ENCODE results near the gene SLC35G3. TPM values are rescaled to one million over a fixed set of nuclear protein-coding genes. Genes with fewer than 3 reads are reported as not detected.

Gene SLC35G3
- total and polyA plus RNA-seq, 2 of the 13 experiments (the other 11 are each of a cell fraction or from before 2014, with no cell fraction given): not detected

GRCh38 chr17:35192708-35193107 lies 1.5 kb downstream of the SLC35G3 start (continued):
- no peak for TF ChIP-seq KLF16 (CRISPR knock-in tag; IDR thresholded peaks at IDR 0.05)
- TF ChIP-seq, protein P1, sequence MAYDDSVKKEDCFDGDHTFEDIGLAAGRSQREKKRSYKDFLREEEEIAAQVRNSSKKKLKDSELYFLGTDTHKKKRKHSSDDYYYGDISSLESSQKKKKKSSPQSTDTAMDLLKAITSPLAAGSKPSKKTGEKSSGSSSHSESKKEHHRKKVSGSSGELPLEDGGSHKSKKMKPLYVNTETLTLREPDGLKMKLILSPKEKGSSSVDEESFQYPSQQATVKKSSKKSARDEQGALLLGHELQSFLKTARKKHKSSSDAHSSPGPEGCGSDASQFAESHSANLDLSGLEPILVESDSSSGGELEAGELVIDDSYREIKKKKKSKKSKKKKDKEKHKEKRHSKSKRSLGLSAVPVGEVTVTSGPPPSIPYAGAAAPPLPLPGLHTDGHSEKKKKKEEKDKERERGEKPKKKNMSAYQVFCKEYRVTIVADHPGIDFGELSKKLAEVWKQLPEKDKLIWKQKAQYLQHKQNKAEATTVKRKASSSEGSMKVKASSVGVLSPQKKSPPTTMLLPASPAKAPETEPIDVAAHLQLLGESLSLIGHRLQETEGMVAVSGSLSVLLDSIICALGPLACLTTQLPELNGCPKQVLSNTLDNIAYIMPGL (CRISPR knock-in tag; IDR thresholded peaks at IDR 0.05; ENCODE audit: borderline replicate concordance in 1 of 2, low read depth in 1 of 2): no peak
- TF ChIP-seq ZNF720 (CRISPR knock-in tag; IDR thresholded peaks at IDR 0.05): no peak
- no peak for TF ChIP-seq SMARCE1 (IDR thresholded peaks at IDR 0.05; ENCODE audit: borderline replicate concordance)
- TF ChIP-seq ZNF792 (CRISPR knock-in tag; IDR thresholded peaks at IDR 0.05): no peak
- no peak for TF ChIP-seq ZNF264 (CRISPR knock-in tag; IDR thresholded peaks at IDR 0.05)
- TF ChIP-seq ERF (CRISPR knock-in tag; IDR thresholded peaks at IDR 0.05): no peak
- TF ChIP-seq, protein P2, sequence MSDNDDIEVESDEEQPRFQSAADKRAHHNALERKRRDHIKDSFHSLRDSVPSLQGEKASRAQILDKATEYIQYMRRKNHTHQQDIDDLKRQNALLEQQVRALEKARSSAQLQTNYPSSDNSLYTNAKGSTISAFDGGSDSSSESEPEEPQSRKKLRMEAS (IDR thresholded peaks at IDR 0.05): no peak
- no peak for TF ChIP-seq ZNF570 (CRISPR knock-in tag; IDR thresholded peaks at IDR 0.05; ENCODE audit: borderline replicate concordance)
- TF ChIP-seq, protein P3, sequence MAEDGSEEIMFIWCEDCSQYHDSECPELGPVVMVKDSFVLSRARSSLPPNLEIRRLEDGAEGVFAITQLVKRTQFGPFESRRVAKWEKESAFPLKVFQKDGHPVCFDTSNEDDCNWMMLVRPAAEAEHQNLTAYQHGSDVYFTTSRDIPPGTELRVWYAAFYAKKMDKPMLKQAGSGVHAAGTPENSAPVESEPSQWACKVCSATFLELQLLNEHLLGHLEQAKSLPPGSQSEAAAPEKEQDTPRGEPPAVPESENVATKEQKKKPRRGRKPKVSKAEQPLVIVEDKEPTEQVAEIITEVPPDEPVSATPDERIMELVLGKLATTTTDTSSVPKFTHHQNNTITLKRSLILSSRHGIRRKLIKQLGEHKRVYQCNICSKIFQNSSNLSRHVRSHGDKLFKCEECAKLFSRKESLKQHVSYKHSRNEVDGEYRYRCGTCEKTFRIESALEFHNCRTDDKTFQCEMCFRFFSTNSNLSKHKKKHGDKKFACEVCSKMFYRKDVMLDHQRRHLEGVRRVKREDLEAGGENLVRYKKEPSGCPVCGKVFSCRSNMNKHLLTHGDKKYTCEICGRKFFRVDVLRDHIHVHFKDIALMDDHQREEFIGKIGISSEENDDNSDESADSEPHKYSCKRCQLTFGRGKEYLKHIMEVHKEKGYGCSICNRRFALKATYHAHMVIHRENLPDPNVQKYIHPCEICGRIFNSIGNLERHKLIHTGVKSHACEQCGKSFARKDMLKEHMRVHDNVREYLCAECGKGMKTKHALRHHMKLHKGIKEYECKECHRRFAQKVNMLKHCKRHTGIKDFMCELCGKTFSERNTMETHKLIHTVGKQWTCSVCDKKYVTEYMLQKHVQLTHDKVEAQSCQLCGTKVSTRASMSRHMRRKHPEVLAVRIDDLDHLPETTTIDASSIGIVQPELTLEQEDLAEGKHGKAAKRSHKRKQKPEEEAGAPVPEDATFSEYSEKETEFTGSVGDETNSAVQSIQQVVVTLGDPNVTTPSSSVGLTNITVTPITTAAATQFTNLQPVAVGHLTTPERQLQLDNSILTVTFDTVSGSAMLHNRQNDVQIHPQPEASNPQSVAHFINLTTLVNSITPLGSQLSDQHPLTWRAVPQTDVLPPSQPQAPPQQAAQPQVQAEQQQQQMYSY (CRISPR knock-in tag; IDR thresholded peaks at IDR 0.05): no peak
